HFF-Myc (cell line): Measurements from ENCODE around the gene ESR1.

Experiments used
- DNase-seq: peaks from one replicate; pipeline ENCODE4 v3.0.0-alpha.2; 2011; ENCODE audit warnings: low read depth; ENCODE audit errors: extremely low read depth
- H3K4me3 ChIP-seq: replicated peaks from 2 replicates; pipeline ENCODE4 v1.5.1; 2011; ENCODE audit warnings: low read depth, mild to moderate bottlenecking, control low read depth, low read length
- CTCF ChIP-seq: IDR thresholded peaks from 2 replicates; pipeline ENCODE4 v1.5.1; 2012; ENCODE audit warnings: mild to moderate bottlenecking, low read depth, low read length, control low read depth; ENCODE audit errors: missing control alignments

ESR1 gene

DNA sequence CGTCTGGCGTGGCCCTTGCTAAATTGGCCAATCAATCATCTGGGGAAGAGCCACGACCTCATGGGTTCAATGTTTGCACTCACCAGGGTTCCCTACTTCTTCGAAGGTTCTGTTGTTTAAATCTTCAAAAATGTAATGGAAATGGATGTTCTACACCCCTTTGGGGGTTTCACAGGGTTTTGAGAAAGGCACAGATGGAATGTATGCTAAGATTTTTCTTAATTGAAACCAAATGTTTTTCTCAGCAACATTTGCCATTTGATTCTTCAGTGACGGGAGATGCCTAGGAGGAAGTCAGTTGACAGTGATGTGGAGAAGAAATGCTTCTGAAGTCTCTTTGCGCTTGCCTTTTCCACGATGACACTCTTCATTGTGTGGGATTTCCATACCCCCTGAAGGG, 312.3 kb downstream of the ESR1 start:
- H3K4me3 ChIP-seq, result no peak overlapping the region
- no peak for TF ChIP-seq CTCF
- no peak for DNase-seq

DNA sequence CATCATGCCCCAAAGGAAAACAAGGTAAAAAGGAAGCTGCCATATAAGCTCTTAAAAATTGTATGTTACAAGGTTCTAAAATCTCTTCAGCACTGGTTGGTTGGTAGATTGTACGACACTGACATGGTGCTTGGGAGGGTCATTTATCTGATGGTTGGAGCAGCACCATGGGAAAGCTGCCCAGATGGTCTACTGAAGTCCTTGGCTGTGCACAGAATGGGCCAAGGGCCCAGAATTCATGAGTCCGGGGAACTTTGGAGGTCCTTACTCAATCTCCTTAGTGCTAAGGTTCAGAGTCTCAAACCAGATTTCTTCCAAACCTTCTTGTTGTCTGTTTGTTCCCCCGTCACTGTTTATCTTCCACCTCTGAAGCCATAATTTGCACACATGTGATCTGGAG, 314.4 kb downstream of the ESR1 start:
- TF ChIP-seq CTCF, result no peak
- DNase-seq, result no peak
- H3K4me3 ChIP-seq, result no peak overlapping the region

- no peak overlapping the region for H3K4me3 ChIP-seq
- TF ChIP-seq CTCF, result no peak
- no peak for DNase-seq
Measured at GRCh38 chr6:152122434-152122833, 315.0 kb downstream of the ESR1 start.

- no peak for TF ChIP-seq CTCF
- no peak overlapping the region for H3K4me3 ChIP-seq
- DNase-seq, result no peak
Measured at GRCh38 chr6:152123076-152123475, 315.6 kb downstream of the ESR1 start.

DNA sequence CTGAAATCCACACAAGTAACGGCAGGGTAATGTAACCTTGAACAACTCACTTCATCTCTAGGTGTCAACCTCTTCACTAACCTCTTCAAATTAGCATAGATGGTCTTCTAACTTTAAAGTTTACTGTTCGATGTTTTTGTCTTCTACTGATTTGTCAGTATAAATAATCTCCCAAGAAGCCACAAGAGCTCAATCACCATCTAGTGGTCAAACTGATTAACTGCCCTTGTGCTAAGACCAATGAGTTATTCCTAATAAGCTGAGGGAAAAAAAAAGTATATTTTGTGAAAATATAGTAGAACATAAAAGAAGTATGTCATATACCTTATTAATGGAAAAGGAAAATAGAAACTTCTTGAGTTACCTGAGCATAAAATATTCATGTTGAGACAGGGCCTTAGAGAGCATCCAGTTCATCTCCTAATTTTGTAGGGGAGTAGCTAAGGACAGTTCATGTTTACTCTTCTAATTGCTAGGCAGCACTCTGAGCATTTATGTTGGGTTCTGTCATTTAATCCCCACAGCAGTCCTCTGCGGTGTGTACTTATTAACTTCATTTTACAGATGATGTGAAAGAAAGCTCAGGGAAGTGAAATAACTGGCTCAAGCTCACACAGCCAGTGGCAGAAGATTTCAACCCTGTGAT, 317.1 kb downstream of the ESR1 start:
- H3K4me3 ChIP-seq, result no peak overlapping the region
- TF ChIP-seq CTCF, result peak; percentile 67

GRCh38 chr6:152127432-152128165, 320.1 kb downstream of the ESR1 start:
- H3K4me3 ChIP-seq, result no peak overlapping the region
- no peak for TF ChIP-seq CTCF
- no peak for DNase-seq

More for the DNA sequence above, 317.1 kb downstream of the ESR1 start:
- peak; percentile 38 for DNase-seq
